Measurements from ENCODE around the gene SIRPB1. TPM values are rescaled to one million over a fixed set of nuclear protein-coding genes. Genes with fewer than 3 reads are reported as not detected.

Gene SIRPB1
- total and polyA plus RNA-seq, 10 of the 15 experiments (the other 5 are each of a cell fraction or from before 2014, with no cell fraction given), result 3.4 to 33.8 (median 14.1) TPM

DNA sequence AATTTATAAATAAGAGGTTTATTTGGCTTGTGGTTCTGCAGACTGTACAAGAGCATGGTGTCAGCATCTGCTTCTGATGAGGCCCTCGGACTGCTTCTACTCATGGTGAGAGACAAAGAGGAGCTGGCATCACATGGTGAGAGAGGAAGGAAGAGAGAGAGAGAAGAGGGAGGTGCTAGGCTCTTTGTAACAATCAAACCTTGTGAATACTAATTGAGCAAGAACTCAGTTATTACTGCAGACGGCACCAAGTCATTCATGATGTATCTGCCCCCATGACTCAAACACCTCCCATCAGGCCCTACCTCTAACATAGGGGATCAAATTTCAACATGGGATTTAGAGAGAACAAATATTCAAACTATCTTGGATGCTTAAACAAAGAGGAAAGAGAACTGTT is 44.1 kb upstream of the SIRPB1 start:
- CTCF ChIA-PET, result no interaction called here
- H3K27me3 ChIP-seq (replicated peaks in 1 of 2; ENCODE audit: control insufficient read depth in 2 of 2, insufficient read depth in 2 of 2, low read length in 1 of 2), result no peaks in the 10 kb centered on the region
- no peak overlapping the region for H2AFZ ChIP-seq (ENCODE audit: control insufficient read depth, low read depth, low read length)
- POLR2A ChIA-PET, result no interaction called here
- SMC1A ChIA-PET (ENCODE audit: uncharacterized antibody, unreplicated experiment), result interaction anchor here (1.0 to 2.4 kb wide), 2 partner anchors 8 to 16 kb away, joined by 3 to 7 read pairs; no protein-coding TSS in a partner anchor
- no peak for DNase-seq (ENCODE audit: low read depth, low spot score)
- TF ChIP-seq, protein P1, sequence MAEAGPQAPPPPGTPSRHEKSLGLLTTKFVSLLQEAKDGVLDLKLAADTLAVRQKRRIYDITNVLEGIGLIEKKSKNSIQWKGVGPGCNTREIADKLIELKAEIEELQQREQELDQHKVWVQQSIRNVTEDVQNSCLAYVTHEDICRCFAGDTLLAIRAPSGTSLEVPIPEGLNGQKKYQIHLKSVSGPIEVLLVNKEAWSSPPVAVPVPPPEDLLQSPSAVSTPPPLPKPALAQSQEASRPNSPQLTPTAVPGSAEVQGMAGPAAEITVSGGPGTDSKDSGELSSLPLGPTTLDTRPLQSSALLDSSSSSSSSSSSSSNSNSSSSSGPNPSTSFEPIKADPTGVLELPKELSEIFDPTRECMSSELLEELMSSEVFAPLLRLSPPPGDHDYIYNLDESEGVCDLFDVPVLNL (IDR thresholded peaks at IDR 0.05; ENCODE audit: low read depth, low read length), result no peak
- no peak for TF ChIP-seq YY1 (IDR thresholded peaks at IDR 0.05; ENCODE audit: low read depth, low read length)
- no TSS peak for BruUV-seq (replicated peaks)
- H3K36me3 ChIP-seq (ENCODE audit: control insufficient read depth in 2 of 2, insufficient read depth in 2 of 2, low read length in 1 of 2), result no peaks in the 10 kb centered on the region
- RAD21 ChIA-PET (ENCODE audit: unreplicated experiment), result no interaction called here
- ATAC-seq, result no peak
- H3K79me2 ChIP-seq (ENCODE audit: control insufficient read depth, insufficient read depth, low read length), result no peaks in the 10 kb centered on the region
- H3K4me1 ChIP-seq (ENCODE audit: control insufficient read depth, insufficient read depth, low read length), result peaks cover 26% of the 10 kb centered on the region
- no peak overlapping the region for H3K4me2 ChIP-seq (ENCODE audit: control insufficient read depth, insufficient read depth)
- in situ Hi-C loops (cut with MboI), result no loop called here
- H3K27ac ChIP-seq (ENCODE audit: control insufficient read depth, insufficient read depth), result no peak overlapping the region
- no peak overlapping the region for H3K4me3 ChIP-seq
- H3K9ac ChIP-seq (ENCODE audit: control insufficient read depth, insufficient read depth, low read length), result no peak overlapping the region
- intact Hi-C loops (cut with micrococcal nuclease; ENCODE audit: unreplicated experiment), result no loop called here
- 38% methylated on average over 2 of the region's 2 CpGs for WGBS (ENCODE audit: insufficient coverage, insufficient replicate concordance, low lambda C conversion rate, missing lambda C conversion rate)
- FAIRE-seq, result no peak
- no peaks in the 10 kb centered on the region for H4K20me1 ChIP-seq (ENCODE audit: control insufficient read depth, insufficient read depth)
- H3K9me3 ChIP-seq (replicated peaks; ENCODE audit: control insufficient read depth, insufficient read depth, low read length), result no peaks in the 10 kb centered on the region

DNA sequence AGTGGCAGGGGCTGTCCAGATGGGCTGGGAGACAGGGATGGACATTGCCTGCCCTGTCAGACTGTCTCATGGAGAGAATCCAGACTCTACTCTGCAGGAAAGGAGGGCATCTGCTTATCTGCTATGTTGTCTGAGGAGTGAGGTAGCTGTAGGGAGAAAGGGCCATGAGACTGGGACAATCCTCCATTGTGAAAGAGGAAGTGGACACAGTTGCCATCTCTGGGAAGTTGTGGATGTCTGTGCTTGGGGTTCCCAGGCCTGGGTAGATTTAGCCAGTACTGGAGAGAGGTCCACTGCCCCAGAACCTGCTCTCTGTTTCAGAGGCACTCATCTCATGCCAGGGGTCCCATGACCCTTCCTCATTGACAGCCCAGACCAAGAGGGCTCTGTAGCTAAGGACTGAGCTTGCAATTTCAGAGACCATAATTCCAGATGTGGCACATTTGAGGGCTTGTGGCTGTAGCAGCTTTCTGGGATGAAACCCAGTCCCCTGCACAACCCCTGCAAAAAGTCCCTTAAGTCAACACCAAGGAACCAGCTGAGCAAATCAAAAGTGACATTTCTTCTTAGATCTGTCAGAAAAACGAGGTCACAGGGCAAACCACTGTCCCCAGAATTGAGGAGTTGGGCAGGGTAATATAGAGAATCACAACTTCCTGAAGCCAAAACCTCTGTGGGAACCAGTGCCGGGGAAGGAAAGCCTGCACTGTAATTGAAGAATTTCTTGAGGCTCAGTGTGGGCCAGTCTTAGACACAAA is 41.9 kb upstream of the SIRPB1 start:
- Histone ChIP-seq H4K20me1 (ENCODE audit: control insufficient read depth, insufficient read depth) (no peaks in the 10 kb centered on the region), H3K4me3 (no peak overlapping the region), H3K79me2 (ENCODE audit: control insufficient read depth, insufficient read depth, low read length) (no peaks in the 10 kb centered on the region), H3K36me3 (ENCODE audit: control insufficient read depth in 2 of 2, insufficient read depth in 2 of 2, low read length in 1 of 2) (no peaks in the 10 kb centered on the region), H3K27ac (ENCODE audit: control insufficient read depth, insufficient read depth) (no peak overlapping the region), H3K9ac (ENCODE audit: control insufficient read depth, insufficient read depth, low read length) (no peak overlapping the region), H3K4me1 (ENCODE audit: control insufficient read depth, insufficient read depth, low read length) (peaks cover 29% of the 10 kb centered on the region), H2AFZ (ENCODE audit: control insufficient read depth, low read depth, low read length) (no peak overlapping the region), H3K9me3 (replicated peaks; ENCODE audit: control insufficient read depth, insufficient read depth, low read length) (no peaks in the 10 kb centered on the region), H3K27me3 (replicated peaks in 1 of 2; ENCODE audit: control insufficient read depth in 2 of 2, insufficient read depth in 2 of 2, low read length in 1 of 2) (peaks cover 0 to 4% of the 10 kb centered on the region in 2 experiments; a peak in 1 of 4 replicates), H3K4me2 (ENCODE audit: control insufficient read depth, insufficient read depth) (no peak overlapping the region)
- in situ Hi-C loops (cut with MboI) (no loop called here), intact Hi-C loops (cut with micrococcal nuclease; ENCODE audit: unreplicated experiment) (no loop called here)
- DNase-seq (ENCODE audit: low read depth, low spot score) (no peak), ATAC-seq (peak; percentile 15), FAIRE-seq (no peak)
- ChIA-PET SMC1A (ENCODE audit: uncharacterized antibody, unreplicated experiment) (interaction anchor here (0.6 to 1.5 kb wide), 6 partner anchors 10 to 72 kb away, joined by 3 to 6 read pairs (median 4); no protein-coding TSS in a partner anchor), CTCF (interaction anchor here (1.4 kb wide), 1 partner anchor 115 kb away, joined by 4 read pairs; no protein-coding TSS in a partner anchor), POLR2A (interaction anchor here (1.2 kb wide), 1 partner anchor 70 kb away, joined by 3 read pairs; no protein-coding TSS in a partner anchor), RAD21 (ENCODE audit: unreplicated experiment) (interaction anchor here (0.8 to 1.8 kb wide), 2 partner anchors 70 to 72 kb away, joined by 4 read pairs; no protein-coding TSS in a partner anchor)
- 0% methylated on average over 2 of the region's 2 CpGs for WGBS (ENCODE audit: insufficient coverage, insufficient replicate concordance, low lambda C conversion rate, missing lambda C conversion rate)
- BruUV-seq (replicated peaks), result no TSS peak
- no peak for TF ChIP-seq ESRRA (IDR thresholded peaks at IDR 0.05; ENCODE audit: low read length)
- peak; percentile 84 for TF ChIP-seq NR2F1 (conservative IDR thresholded peaks at IDR 0.05)
- TF ChIP-seq CBFB (IDR thresholded peaks at IDR 0.05; ENCODE audit: low read depth), result no peak
- TF ChIP-seq ZZZ3 (IDR thresholded peaks at IDR 0.05; ENCODE audit: control insufficient read depth, insufficient read length, low read depth), result no peak
- TF ChIP-seq SRF (IDR thresholded peaks at IDR 0.05; ENCODE audit: low read depth in 2 of 2, low read length in 2 of 2), result no peak
- no peak for TF ChIP-seq NR2C2 (IDR thresholded peaks at IDR 0.05; ENCODE audit: borderline replicate concordance, control insufficient read depth, insufficient read length, low read depth)
- TF ChIP-seq ZBED1 (IDR thresholded peaks at IDR 0.05; ENCODE audit: borderline replicate concordance), result no peak
- peak in 1 of 2 experiments; percentile 25; a peak in 1 of 4 replicates for TF ChIP-seq ETV6 (conservative IDR thresholded peaks at IDR 0.05 in 1 of 2, IDR thresholded peaks at IDR 0.05 in 1 of 2; ENCODE audit: borderline replicate concordance in 1 of 2, low read depth in 1 of 2)
- no peak for TF ChIP-seq WRNIP1 (IDR thresholded peaks at IDR 0.05; ENCODE audit: borderline replicate concordance, low read depth, low read length)
- peak; percentile 92 for TF ChIP-seq SPI1 (IDR thresholded peaks at IDR 0.05; ENCODE audit: borderline replicate concordance, insufficient read depth, low read depth, low read length)
- TF ChIP-seq GABPA (IDR thresholded peaks at IDR 0.05; ENCODE audit: low read depth), result no peak
- TF ChIP-seq RUNX3 (IDR thresholded peaks at IDR 0.05; ENCODE audit: low read length), result peak; percentile 63
- no peak for TF ChIP-seq NBN (IDR thresholded peaks at IDR 0.05)
- TF ChIP-seq IKZF1 (conservative IDR thresholded peaks at IDR 0.05), result peak; percentile 65
- no peak for TF ChIP-seq ATF7 (IDR thresholded peaks at IDR 0.05; ENCODE audit: low read depth)
- TF ChIP-seq EED (IDR thresholded peaks at IDR 0.05; ENCODE audit: low read depth), result peak; percentile 64
